DMS 273 (cell line): Measurements from ENCODE around the gene CFAP92.

Experiments used
- DNase-seq: peaks from one replicate; lab custom pipeline; 2025; ENCODE audit not compliant: unreplicated experiment; lab: John Stamatoyannopoulos, UW

The CFAP92 gene

DNA sequence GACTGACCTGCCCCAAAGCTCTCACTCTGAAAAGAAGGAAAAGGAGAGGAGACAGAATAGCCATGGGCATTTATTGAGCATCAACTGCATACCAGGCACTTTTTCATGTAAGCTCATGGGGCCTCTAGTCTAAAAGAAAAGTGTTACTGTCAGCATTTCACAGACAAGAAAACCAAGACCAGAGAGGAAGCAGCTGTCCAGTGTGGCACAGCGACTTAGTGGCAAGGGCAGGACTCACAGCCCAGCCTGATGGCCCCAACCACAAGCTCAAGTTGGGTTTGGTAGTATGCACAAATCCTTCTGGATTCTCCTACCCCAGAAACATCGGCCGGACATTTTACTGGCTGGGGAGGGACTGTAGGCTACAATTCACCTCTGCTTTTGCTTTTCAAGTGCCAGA, 13.0 kb upstream of the CFAP92 start:
- DNase-seq = no peak

DNA sequence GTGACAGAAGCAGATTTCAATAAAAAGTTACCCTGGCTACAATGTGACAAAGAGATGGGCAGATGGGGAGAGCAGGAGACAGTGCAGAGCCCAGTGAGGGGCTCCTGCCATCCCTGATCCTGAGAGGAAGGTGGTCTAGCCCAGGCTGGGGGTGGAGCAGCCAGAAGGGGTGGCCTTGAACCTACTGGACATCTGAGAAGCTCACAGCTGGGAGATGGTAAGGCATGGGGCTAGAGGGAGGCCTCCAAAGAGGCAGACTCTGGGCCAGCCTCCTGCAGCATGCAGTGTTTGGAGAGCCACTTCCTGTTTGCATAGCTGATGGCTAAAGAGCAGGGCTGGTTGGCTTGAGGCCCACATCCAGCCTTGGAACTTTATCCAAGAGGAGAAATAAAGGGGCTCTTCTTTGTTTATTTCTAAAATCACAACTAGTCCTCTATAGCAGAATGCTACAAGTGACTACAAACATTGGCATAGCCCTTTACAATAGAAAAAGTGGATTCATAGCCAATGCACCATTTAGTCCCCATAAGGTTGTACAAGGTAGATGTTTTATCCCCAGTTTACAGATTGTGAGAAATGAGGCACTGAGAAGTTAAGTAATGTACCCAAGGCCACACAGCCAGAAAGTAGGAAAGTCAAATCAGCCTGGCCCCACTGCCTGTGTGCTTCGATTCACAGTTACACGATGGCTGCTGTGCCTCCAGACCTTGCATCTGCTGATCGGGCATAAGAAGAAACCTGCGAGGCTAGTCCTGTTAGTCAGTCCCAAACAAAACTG, 11.8 kb upstream of the CFAP92 start:
- DNase-seq = peak; percentile 36

DNA sequence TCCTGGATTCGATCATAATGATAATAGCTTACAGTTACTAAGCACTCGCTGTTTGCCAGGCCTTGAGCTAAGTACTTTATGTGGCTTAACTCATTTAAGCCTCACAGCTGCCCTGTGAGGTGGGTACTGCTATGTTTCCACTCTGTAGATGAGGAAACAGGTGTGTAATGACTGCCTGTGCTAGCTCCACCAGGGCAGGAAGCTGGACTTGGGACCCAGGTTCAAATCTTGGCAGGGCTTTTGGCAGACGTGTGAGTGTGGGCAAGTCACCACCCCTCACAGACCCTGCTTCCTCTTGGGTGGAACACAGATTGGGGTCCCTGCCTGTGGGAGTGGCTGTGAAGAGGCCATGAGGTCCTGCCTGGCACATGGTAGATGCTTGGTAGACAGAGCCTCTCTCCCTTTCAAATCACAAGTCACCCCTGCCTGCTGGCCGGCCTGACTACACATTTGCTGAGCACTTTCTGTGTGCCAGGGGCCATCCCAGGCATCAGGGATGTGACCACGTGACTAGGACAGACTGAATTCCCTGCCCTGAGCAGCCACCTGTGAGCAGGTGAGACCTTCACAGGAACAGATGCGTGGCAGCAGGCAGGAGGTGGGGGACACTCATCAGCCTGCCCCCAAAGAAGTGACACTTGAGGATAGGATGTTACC, 10.9 kb upstream of the CFAP92 start:
- DNase-seq = no peak

DNA sequence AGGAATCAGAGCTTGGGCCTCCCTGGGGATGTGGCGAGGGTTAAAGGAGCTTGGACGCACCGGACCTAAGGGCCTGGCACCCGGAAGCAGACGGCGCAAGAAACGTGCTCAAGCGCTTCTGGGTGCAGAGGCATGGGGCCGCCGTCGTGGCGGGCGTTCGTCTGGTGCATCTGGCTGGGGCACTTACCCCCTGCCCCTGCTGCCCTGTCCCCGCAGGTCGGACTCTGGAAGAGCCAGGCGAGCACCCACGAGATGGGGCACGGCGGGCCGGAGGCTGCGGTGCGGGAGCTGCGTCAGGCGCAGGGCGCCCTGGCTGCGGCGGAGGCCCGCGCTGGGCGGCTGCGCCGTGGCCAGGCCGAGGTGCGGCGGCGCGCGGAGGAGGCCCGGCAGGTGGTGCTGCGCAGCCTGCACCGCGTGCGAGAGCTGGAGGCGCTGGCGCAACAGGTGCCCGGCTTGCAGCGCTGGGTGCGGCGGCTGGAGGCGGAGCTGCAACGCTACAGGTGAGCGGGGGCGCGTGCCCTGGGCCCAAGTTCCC, 9.8 kb upstream of the CFAP92 start:
- DNase-seq = peak; percentile 88

DNA sequence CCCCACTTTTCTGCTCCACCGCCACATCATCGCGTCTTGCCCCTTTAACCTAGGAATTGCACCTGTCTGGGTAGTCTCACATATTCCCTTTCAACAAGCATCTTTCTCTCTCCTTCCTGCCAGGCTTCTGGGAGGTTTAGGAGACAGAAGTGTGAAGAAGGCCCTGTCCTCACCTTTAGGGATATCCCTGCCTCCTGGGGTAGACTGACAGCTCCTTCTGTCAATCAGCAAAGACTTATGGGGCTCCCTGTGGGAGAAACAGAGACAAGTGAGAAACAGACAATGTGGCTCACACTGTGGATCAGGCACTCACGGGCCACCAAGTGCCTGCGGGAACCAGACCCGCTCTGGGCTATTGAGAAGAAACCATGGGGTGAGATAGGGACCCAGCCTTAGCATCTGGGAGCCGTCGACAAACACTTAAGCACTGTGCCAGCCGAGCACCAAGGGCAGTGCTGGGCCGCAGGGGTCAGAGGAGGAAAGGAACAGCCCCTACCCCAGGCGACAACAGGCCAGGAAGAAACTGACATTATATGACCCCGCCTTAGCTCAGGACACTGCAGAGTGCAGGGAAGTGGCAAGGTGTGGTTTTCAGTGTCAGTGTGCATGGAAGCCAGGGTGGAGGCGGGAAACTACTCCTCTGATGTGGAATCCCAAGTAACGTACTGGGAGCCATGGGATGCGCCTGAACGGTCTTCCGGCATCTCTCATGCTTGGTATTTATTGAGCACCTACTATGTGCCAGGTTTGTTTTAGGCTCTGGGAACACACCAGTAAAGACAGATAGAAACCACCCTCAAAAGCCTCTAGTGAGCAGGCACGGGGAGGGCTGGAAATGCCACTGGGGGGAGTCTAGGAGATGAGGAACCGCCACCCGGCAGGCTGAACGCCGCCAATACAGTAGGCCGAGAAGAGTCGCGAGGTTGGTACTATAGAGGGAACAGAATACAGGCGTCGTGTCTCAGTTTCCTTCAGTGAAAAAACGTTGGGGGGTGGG, 9.0 kb upstream of the CFAP92 start:
- peak; percentile 63 for DNase-seq

DNA sequence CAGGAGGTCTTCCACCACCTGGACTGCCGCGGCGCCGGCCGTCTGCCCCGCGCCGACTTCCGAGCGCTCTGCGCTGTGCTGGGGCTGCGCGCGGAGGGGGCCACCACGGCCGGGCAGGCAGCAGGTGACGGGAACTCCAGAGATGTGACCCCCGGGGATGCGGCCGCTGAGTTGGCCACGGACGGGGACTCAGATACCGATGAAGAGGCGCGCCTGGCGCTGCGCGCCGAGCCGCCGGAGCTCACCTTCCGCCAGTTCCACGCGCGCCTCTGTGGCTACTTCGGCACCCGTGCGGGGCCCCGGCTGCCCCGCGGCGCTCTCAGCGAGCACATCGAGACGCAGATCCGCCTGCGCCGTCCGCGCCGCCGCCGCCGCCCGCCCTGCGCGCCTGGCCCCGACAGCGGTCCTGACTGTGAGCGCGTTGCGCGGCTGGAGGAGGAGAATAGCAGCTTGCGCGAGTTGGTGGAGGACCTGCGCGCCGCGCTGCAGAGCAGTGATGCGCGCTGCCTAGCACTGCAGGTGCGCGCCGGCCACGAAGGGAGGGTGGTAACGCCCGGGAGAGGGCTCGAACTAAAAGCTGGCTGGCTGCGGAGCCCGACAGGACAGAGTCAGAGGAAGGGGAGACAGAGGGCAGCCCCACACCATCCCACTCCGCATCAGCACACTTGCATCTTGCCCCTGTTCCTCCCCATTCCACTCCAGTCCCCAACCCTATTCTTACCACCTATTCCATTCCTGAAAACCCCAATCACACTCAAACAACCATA, 8.1 kb upstream of the CFAP92 start:
- peak; percentile 88 for DNase-seq

DNA sequence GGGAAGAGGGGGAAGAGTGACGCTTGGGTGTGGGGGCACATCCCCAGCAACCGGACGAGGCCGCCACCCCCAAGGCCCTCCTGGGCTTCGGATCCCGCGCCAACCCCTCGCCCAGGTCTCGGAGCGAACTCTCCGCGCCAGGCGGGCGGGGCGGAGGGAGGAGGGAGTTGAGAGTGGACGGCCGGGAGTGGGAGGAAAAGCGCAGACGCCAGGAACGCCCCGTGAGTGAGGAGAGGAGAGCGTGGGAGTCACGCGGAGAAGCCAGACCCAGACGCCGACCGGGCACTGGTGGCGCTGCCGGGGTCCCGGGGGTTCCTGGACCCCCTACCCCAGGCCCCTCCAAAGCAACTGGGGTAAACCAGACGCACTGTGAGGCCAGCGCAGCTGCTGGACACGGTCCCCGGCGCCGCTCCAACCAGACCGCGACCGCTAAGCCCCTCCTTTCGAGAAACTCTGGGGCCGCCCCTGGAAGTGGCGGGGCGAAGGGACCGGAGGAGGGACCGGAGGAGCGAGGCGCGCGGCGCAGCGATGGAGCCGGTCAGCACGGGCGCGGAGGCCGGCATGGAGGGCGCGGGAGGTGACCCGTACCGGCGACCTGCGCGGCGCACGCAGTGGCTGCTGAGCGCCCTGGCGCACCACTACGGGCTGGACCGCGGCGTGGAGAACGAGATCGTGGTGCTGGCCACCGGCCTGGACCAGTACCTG, 7.4 kb upstream of the CFAP92 start, which contains the start of gene EFCC1:
EFCC1 (plus strand) TSS at position 204 of the 705 bp plus-strand sequence; CDS start at position 529, 325 bp downstream.
- DNase-seq = peak; percentile 70

DNA sequence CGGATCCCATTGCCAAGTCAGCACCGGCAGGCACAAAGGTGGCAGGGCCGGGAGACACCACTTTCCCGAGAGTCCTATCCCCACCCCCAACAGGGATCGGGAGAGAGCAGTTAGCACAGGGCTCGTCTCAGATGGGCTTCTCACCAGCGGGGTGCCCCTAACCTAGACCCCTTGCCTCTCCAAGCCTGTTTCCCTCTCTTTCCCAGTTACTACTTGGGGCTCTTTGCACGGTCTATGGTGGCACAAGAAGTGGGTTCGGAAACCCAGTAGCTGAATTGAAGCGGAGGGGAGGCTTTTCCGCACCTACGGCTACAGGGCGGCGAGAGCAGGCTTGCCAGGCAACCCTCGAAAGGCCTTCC, 6.8 kb upstream of the CFAP92 start:
- no peak for DNase-seq

DNA sequence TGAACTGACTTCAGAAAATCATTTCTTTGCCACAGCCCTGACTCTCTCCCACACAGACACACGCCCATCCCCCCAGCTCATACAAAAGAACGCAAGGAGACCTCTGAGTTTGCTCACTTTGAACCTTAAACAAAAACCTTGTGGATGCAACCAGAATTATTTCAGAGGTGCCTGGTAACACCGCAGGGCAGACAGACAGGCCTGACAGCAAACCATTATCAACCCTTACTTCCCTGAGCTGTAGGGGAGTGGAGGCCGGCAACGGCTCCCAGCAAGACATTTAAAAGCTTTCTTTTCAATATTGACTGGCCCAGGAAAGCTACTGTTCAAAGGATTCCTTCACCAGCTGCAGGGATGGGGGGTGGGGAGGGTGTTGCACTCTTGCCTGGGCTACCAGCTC, 5.2 kb upstream of the CFAP92 start:
- DNase-seq = no peak

DNA sequence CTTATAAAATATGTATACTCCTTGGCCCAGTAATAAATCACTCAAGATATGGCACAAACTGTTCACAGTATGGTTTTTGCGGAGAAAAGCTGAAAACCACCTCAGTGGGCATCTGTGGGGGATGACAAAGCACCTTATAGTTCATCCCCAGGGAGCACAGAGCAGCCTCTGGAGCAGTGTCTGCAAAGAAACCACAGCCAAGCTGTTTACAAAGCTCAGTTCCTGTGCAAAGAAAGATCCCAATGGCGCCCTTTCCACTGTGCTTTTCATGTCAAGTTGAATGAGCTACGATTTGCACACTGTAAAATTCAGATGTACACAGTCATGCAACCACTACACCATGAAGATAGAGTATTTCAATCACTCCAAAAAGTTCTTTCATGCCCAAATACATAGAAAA, 4.7 kb upstream of the CFAP92 start:
- DNase-seq = no peak

DNA sequence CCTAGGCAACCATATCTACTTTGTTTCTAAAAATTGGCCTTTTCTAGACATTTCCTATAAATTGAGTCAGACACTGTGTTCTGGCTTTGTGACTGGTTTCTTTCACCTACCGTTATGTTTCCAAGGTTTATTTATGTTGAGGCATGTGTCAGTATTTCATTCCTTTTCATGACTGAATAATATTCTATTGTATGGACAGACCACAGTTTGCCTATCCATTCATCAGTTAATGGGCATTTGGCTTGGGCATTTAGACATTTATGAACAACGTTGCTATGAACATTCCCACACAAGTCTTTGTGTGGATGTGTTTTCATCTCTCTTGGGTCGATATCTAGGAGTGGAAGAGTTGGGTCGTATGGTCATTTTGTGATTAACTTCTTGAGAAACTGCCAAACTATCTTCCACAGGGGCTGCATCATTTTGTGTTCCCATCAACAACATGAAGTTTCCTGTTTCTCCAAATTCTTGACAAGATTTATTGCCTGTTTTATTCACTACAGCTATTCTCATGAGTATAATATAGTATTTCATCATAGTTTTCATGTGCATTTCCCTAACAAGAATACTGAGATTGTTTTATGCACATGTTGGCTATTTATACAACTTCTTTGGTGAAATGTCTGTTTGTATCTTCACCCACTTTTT, 3.7 kb upstream of the CFAP92 start:
- no peak for DNase-seq

DNA sequence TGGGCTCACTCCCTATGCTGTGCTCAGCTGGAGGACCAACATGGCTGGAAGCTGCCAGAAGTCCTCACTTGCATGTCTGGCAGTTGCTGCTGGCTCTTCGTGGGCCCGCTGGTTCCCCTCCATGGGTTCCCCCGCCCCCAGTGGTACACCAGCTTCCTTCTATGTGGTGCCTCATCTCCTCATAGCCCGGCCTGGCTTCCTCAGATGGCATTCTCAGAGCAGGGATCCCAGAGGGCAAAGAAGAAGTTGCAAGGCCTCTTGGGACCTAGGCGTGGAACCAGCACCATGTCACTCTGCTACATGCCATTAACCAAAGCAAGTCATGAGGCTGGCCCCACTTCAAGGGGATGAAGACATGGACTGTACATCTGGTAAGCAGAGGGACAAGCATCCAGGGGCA, 2.9 kb upstream of the CFAP92 start:
- no peak for DNase-seq

DNA sequence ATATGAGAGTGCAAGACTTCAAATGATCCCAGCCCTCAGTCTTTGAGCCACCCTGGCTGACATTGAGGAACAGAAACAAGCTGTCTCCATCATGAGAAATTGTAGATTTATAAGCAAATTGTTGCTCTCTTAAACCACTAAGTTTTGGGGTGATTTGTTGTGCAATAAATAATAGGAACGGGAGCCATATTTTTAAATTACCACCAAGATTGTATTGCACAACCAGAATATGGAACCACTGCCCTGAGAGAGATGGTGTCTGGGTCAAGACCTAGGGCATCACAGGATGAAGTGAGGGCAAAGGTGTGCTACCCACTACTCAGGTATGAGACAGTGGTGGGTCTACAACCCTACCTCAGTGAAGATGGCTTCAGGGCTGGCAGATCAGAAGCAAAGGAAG, 2.3 kb upstream of the CFAP92 start:
- no peak for DNase-seq

DNA sequence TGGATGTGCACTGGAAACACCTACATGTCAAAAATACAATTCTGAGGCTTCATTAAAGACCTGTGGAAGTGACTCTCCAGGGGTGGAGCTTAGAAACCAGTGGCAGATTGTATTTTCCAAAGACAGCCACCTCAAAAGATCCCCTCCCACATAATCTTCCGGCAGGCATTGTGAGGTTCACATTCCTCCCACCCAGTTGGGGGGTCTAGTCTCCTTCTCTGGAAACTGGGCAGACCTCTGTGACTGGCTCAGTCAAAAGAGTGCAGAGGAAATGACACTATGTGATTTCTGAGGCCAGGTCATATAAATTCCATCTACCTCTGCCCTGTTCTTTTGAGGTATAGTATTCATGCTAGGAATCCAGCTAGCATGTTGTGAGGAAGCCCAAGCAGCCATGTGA, 1.9 kb upstream of the CFAP92 start:
- DNase-seq = no peak

DNA sequence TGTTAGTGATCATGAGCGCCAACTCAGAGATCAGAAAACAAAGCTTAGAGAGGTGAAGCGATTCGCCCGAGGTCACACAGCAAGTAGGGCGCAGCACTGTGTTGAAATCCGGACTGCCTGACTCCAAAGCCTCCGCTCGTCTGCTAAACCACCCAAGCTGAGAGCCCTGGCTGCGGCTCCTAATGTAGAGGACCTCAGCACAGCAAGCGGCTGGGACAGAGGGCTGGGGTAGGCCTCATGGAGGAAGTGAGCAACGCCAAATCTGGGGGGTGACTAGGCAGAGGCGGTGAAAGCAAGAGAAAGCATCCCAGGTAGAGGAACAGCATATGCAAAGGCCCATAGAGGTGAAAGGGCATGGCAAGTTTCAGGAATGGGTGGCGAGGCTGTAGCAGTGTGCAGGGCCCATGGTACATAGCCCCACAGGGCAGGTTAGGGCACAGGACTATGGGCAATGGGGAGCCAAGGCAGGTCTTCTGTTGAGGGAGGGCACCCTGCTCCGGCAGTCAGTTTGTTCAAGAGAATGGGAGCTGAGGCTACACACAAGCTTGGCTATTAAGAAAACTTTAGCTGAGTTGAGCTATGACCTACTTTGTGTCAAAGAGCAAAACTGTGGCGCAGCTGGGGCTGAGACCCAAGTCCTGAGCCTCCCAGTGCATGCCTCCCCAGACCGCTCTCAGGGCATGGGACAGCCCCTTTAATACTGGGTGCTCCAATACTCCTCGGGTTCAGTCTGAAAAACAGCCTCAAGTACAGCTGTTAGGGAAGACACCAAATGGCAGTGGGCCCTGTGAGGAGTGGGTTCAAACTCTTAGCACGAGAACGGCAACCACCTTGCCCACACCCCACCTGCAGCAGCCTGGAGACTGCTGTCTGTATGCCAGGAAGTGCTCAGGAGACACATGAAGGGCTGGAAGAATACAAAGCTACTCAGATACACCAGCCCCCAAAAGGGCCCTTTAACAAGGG, 988 bp upstream of the CFAP92 start:
- DNase-seq = no peak

DNA sequence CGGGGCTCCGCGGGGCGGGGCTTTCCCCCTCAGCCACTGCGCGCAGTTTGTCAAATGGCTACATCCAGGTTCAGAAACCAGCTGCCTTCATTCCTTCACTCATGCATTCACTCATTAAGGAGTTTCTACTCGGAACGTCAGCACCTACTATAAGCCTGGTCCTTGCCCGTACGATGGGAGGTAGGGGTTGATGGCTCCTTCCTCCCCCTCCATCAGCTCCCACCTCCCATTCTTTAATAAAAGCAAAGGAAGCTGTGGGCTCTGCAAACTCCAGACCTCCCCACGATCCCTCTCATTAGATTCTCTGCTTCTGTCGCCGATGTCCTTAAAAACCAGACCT, 267 bp upstream of the CFAP92 start:
- no peak for DNase-seq

DNA sequence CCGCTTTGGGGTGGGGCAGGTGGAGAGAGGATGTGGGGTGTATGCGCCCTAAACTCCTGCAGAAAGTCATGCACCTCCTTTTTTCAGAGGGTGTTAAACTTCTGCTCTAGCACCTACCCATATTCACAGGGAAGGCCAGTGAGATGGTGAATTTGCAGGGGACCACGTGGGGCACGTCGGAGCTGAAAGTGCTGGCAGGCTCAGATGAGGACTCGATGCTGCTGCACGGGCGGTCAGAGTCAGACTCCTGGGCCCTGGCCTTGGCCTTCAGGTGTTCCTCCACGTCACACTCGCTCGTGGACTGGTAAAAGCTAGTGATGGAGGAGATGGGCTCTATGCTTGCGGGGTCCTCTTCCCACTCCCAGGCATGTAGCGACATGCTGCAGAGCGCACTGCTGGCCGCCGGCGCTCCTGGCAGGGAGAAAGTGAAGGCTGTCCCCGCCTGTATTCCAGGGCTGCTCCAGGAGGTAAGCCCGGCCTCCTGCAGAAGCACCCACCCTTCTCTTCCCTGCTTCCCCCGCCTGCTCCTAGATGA, 883 bp downstream of the CFAP92 start:
- DNase-seq = no peak

DNA sequence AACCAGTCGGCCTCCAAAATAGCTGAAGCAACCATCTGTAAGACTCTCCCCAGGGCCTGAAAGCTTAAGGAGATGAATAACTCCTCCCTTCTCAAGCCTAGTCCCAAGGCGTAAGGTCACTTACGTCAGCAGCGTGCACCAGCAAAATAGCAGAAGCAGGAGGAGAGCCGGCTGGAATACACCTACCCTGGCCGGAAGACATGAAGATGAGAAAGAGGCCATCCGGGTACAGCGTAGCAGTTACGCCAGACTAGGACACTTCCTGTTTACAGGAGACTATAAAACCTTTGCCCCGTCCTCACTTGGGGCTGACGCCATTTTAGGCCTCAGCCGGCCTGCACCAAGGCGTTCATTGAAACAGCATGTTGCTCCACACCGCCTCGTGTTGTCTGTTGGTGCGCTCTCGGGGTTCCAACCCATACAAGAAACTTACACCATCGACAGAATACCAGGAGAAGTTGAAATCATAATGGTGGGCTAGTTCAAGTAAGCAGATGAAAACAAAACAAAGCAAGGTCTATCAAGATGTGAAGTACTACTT, 2.5 kb downstream of the CFAP92 start:
- DNase-seq = no peak
